Measurements from ENCODE around the gene SF3B2.
"Not testable (repeated sequence)": the region's sequence is repeated elsewhere in the genome, so short reads cannot be mapped to it uniquely, and the experiment has no call there.

Gene SF3B2

GRCh38 chr11:66006891-66007176 lies 45.3 kb upstream of the SF3B2 start:
- DNase-seq (ENCODE audit: low read depth, low spot score): no peak
- H3K4me3 ChIP-seq (ENCODE audit: low read depth, low read length): no peak overlapping the region
- TF ChIP-seq, protein P1, sequence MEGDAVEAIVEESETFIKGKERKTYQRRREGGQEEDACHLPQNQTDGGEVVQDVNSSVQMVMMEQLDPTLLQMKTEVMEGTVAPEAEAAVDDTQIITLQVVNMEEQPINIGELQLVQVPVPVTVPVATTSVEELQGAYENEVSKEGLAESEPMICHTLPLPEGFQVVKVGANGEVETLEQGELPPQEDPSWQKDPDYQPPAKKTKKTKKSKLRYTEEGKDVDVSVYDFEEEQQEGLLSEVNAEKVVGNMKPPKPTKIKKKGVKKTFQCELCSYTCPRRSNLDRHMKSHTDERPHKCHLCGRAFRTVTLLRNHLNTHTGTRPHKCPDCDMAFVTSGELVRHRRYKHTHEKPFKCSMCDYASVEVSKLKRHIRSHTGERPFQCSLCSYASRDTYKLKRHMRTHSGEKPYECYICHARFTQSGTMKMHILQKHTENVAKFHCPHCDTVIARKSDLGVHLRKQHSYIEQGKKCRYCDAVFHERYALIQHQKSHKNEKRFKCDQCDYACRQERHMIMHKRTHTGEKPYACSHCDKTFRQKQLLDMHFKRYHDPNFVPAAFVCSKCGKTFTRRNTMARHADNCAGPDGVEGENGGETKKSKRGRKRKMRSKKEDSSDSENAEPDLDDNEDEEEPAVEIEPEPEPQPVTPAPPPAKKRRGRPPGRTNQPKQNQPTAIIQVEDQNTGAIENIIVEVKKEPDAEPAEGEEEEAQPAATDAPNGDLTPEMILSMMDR (IDR thresholded peaks at IDR 0.05; ENCODE audit: insufficient read depth, low read length, missing control alignments): no peak
- ChIA-PET CTCF (interaction anchor here (4.2 to 7.8 kb wide), 2 partner anchors 16 to 39 kb away, joined by 13 to 72 read pairs; no protein-coding TSS in a partner anchor), POLR2A (no interaction called here)

DNA sequence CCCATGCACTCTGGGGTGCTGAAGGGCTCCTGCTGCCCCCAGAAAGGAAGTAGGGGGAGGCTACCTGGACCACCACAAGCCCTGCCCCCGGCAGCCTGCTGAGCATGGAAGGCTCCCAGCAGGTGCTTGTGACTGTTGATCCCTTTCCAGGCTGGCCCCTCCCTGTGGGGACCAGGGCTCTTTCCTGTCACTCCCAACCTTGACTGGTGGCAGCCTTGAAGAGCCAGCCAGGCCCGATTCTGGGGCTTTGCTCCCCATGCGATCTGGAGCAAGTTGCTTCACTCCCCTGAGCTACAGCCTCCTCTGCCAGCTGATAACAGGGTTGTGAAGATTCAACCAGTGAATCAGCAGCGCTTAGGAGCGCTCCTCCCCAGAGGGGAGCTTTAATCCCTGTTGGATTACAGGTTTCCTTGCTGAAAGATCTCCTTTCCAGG lies 44.9 kb upstream of the SF3B2 start:
- ChIA-PET CTCF (interaction anchor here (1.7 to 7.8 kb wide), 3 partner anchors 16 to 252 kb away, joined by 4 to 72 read pairs (median 13); no protein-coding TSS in a partner anchor), POLR2A (no interaction called here)
- no peak overlapping the region for H3K4me3 ChIP-seq (ENCODE audit: low read depth, low read length)
- TF ChIP-seq, protein P1 (IDR thresholded peaks at IDR 0.05; ENCODE audit: insufficient read depth, low read length, missing control alignments): no peak
- no peak for DNase-seq (ENCODE audit: low read depth, low spot score)

- no peak overlapping the region for H3K4me3 ChIP-seq (ENCODE audit: low read depth, low read length)
- DNase-seq (ENCODE audit: low read depth, low spot score): no peak
- TF ChIP-seq, protein P1 (IDR thresholded peaks at IDR 0.05; ENCODE audit: insufficient read depth, low read length, missing control alignments): no peak
- ChIA-PET POLR2A (no interaction called here), CTCF (interaction anchor here (0.8 to 7.8 kb wide), 5 partner anchors 15 to 251 kb away, joined by 3 to 72 read pairs (median 4); no protein-coding TSS in a partner anchor)
These were observed 44.1 kb upstream of the SF3B2 start for GRCh38 chr11:66008095-66008467.

DNA sequence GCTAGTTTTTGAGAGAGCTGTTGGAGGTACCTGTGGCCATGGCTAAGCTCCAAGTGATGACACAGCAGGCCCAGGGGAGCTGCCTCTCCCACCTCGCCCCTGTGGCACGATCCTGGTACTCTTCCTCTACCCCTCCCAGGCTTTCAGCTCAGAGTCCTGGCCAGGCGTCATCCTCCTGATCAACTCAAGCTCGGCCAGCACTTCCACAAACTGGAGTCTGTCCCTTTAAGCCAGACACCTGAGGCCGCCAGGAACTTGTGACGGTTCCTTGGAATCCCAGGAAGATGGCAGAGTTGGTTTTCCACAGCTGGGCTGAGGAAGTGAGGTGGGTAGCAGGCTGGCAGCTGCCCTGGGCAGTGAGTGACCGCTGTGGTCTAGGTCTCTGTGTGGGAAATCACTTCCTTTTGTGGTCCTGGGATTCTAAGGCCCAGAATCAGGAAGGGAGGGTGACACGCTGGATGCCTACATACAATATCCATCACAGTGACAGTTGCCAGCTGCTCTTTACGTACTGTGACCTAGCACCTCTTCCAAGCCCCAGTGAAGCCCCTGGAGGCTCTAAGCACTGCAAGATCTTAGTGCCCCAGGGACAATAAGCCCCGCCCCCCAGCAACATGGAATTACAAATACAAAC lies 43.6 kb upstream of the SF3B2 start:
- no peak for DNase-seq (ENCODE audit: low read depth, low spot score)
- POLR2A ChIA-PET: no interaction called here
- CTCF ChIA-PET: interaction anchor here (0.7 to 7.8 kb wide), 6 partner anchors 15 to 250 kb away, joined by 3 to 72 read pairs (median 4); no protein-coding TSS in a partner anchor
- no peak overlapping the region for H3K4me3 ChIP-seq (ENCODE audit: low read depth, low read length)
- TF ChIP-seq, protein P1 (IDR thresholded peaks at IDR 0.05; ENCODE audit: insufficient read depth, low read length, missing control alignments): no peak

GRCh38 chr11:66010036-66010435 lies 42.1 kb upstream of the SF3B2 start:
- POLR2A ChIA-PET; H3K4me3 ChIP-seq (ENCODE audit: low read depth, low read length); DNase-seq (ENCODE audit: low read depth, low spot score): not testable (repeated sequence)
- CTCF ChIA-PET: interaction anchor here (1.1 to 7.8 kb wide), 4 partner anchors 13 to 125 kb away, joined by 3 to 72 read pairs (median 8); no protein-coding TSS in a partner anchor

GRCh38 chr11:66011239-66011784 lies 40.9 kb upstream of the SF3B2 start:
- POLR2A ChIA-PET: interaction anchor here (0.7 to 0.9 kb wide), 2 partner anchors 9 to 57 kb away, joined by 3 read pairs; partner anchors contain the start of gene BANF1
- TF ChIP-seq, protein P1 (IDR thresholded peaks at IDR 0.05; ENCODE audit: insufficient read depth, low read length, missing control alignments): no peak
- CTCF ChIA-PET: interaction anchor here (0.9 to 7.8 kb wide), 6 partner anchors 9 to 127 kb away, joined by 3 to 72 read pairs (median 4); partner anchors contain the start of gene BANF1
- H3K4me3 ChIP-seq (ENCODE audit: low read depth, low read length): no peak overlapping the region
- no peak for DNase-seq (ENCODE audit: low read depth, low spot score)

Data from AG04449 (cell line).